GM21786 (cell line): ENCODE data around the gene ARSI.

Experiments used
- ATAC-seq: cut with Tn5 transposase; IDR thresholded peaks from one replicate; pipeline ENCODE4 v1.9.1; 2021; ENCODE audit not compliant: unreplicated experiment

Gene ARSI

GRCh38 chr5:150302301-150303069, at the start of gene ARSI:
Gene ARSI, minus strand, starts transcription at chr5:150302905. Its CDS starts 532 bp downstream, at chr5:150302373.
- no peak for ATAC-seq

GRCh38 chr5:150350524-150351344, 48.0 kb upstream of the ARSI start:
- peak; percentile 96 for ATAC-seq

- no peak for ATAC-seq
These were observed 47.1 kb upstream of the ARSI start for GRCh38 chr5:150349681-150350275.

- ATAC-seq, result no peak
These were observed 44.7 kb upstream of the ARSI start for GRCh38 chr5:150347451-150347850.

- no peak for ATAC-seq
These were observed 44.3 kb upstream of the ARSI start for GRCh38 chr5:150347003-150347402.

- ATAC-seq, result no peak
These were observed 43.9 kb upstream of the ARSI start for GRCh38 chr5:150346592-150346991.

GRCh38 chr5:150345716-150346115, 43.0 kb upstream of the ARSI start:
- no peak for ATAC-seq

GRCh38 chr5:150343994-150344631, 41.4 kb upstream of the ARSI start:
- ATAC-seq, result no peak

GRCh38 chr5:150342583-150342982, 39.9 kb upstream of the ARSI start:
- ATAC-seq, result no peak

GRCh38 chr5:150341989-150342388, 39.3 kb upstream of the ARSI start:
- ATAC-seq, result no peak

GRCh38 chr5:150341331-150341730, 38.6 kb upstream of the ARSI start:
- no peak for ATAC-seq

- no peak for ATAC-seq
These were observed 38.0 kb upstream of the ARSI start for GRCh38 chr5:150340614-150341255.

GRCh38 chr5:150339841-150340240, 37.1 kb upstream of the ARSI start:
- no peak for ATAC-seq

- ATAC-seq, result no peak
These were observed 36.5 kb upstream of the ARSI start for GRCh38 chr5:150339165-150339564.

GRCh38 chr5:150338546-150338945, 35.8 kb upstream of the ARSI start:
- ATAC-seq, result no peak

GRCh38 chr5:150335778-150336177, 33.1 kb upstream of the ARSI start:
- no peak for ATAC-seq

- no peak for ATAC-seq
These were observed 30.7 kb upstream of the ARSI start for GRCh38 chr5:150333400-150333799.

- no peak for ATAC-seq
These were observed 27.5 kb upstream of the ARSI start for GRCh38 chr5:150329881-150330876.

- no peak for ATAC-seq
These were observed 26.3 kb upstream of the ARSI start for GRCh38 chr5:150329038-150329437.

GRCh38 chr5:150328515-150328914, 25.8 kb upstream of the ARSI start:
- ATAC-seq, result no peak
